ENCODE results near the gene H3-3A.
A peak's percentile ranks its signal among the peaks of the same experiment; 100 is the strongest.
"Not testable (repeated sequence)": the region's sequence is repeated elsewhere in the genome, so short reads cannot be mapped to it uniquely, and the experiment has no call there.

The H3-3A gene

GRCh38 chr1:226083302-226084101 is 21.0 kb downstream of the H3-3A start:
- peak in 55 of 56 donors; percentile 33 to 90 (median 76) for DNase-seq

- no peak for DNase-seq
These were observed 23.3 kb downstream of the H3-3A start for GRCh38 chr1:226085675-226086285.

GRCh38 chr1:226086776-226087175 is 24.3 kb downstream of the H3-3A start:
- no peak for DNase-seq

- DNase-seq: no peak
These were observed 28.9 kb downstream of the H3-3A start for GRCh38 chr1:226091461-226091860.

GRCh38 chr1:226092048-226092820 is 29.7 kb downstream of the H3-3A start:
- not testable (repeated sequence) for DNase-seq

- DNase-seq: no peak
These were observed 30.4 kb downstream of the H3-3A start for GRCh38 chr1:226092965-226093364.

- DNase-seq: no peak
These were observed 31.1 kb downstream of the H3-3A start for GRCh38 chr1:226093621-226094020.

- no peak for DNase-seq
These were observed 31.9 kb downstream of the H3-3A start for GRCh38 chr1:226094451-226094850.

GRCh38 chr1:226095286-226095685 is 32.8 kb downstream of the H3-3A start:
- DNase-seq: no peak

GRCh38 chr1:226097866-226098625 is 35.5 kb downstream of the H3-3A start:
- DNase-seq: no peak

GRCh38 chr1:226098870-226099835 is 36.6 kb downstream of the H3-3A start:
- DNase-seq: no peak

GRCh38 chr1:226100436-226101391 is 38.2 kb downstream of the H3-3A start:
- DNase-seq: peak in 12 of 56 donors; percentile 3 to 58 (median 17)

GRCh38 chr1:226104671-226105121 is 42.2 kb downstream of the H3-3A start:
- no peak for DNase-seq

GRCh38 chr1:226107471-226108460 is 45.2 kb downstream of the H3-3A start:
- DNase-seq: no peak

GRCh38 chr1:226108935-226109828 is 46.7 kb downstream of the H3-3A start:
- DNase-seq: peak in 5 of 56 donors; percentile 34 to 70 (median 61)

- peak in 55 of 56 donors; percentile 40 to 92 (median 79) for DNase-seq
These were observed 47.3 kb downstream of the H3-3A start for GRCh38 chr1:226109829-226110248.

Data from amygdala (tissue), 56 donors.